AML-193 (cell line): ENCODE results near the gene PDE4B.

ENCODE experiments used
- DNase-seq, 2 experiments: peaks; one replicate each; lab custom pipeline; 2025; lab: John Stamatoyannopoulos, UW

The PDE4B gene

DNA sequence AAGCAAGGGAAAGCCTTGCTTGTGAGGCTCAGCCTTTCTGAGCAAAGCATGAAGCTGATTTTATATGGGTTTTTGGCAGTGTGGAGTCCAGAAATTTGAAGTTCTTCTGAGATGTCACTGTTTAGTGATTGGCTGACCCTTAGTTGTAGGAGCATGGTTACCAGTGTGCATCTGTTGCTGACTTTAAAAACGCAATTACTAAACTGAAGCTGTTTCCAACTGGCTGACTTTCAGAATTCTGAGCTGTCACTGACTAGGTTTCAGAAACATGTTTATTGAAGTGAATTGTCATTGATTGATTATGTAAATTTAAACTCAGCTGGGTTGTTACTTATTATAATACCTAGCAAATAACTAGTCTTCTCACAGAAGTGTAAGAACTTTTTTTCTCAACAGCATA lies 89.4 kb downstream of the PDE4B start:
- DNase-seq: no peak

DNA sequence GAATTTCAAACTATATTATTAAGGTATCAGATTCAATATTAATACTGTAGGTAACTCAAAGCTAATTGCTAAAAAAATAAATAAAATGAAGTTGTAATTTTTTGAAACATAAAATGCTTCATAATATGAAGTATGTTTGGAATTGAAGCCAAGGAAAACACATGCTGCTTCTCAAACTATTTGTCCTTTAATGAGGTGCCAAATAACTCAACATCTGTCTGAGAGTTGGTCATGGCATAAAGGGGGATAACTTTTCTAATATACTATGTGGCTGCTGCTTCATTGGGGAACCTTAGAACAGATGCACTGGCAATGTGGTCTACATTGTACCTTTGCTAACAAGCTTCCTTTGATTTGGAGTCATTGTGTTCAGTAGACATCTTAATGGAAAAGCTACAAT lies 96.7 kb downstream of the PDE4B start:
- DNase-seq: no peak

DNA sequence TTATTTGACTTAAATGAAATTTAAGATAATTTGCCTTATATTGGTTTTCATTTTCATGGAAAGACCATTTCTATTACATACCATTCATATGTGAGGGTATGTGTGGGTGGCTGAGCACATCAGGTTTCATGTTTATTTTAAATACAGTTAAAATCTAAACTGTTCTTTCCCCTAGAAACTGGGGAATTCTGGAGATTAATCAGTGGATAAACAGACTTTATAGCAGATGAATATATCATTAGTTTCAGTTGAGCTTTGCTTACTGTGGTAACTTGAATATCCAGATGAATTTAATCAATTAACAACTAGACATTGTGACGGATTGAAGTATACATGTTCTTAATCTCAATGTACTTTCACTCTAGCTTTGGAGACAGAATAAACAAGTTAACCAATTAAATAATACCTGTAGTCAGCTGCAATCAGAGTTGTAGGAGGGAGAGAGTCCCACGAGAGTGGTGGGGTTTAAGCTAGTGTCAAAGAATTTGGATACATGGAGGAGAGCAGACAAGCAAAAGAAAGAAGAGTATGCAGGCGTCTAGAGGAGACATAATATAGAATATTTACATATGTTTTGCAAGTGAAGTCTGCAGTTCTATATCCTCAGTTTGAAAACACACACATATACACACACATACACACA lies 97.6 kb downstream of the PDE4B start:
- no peak for DNase-seq

DNA sequence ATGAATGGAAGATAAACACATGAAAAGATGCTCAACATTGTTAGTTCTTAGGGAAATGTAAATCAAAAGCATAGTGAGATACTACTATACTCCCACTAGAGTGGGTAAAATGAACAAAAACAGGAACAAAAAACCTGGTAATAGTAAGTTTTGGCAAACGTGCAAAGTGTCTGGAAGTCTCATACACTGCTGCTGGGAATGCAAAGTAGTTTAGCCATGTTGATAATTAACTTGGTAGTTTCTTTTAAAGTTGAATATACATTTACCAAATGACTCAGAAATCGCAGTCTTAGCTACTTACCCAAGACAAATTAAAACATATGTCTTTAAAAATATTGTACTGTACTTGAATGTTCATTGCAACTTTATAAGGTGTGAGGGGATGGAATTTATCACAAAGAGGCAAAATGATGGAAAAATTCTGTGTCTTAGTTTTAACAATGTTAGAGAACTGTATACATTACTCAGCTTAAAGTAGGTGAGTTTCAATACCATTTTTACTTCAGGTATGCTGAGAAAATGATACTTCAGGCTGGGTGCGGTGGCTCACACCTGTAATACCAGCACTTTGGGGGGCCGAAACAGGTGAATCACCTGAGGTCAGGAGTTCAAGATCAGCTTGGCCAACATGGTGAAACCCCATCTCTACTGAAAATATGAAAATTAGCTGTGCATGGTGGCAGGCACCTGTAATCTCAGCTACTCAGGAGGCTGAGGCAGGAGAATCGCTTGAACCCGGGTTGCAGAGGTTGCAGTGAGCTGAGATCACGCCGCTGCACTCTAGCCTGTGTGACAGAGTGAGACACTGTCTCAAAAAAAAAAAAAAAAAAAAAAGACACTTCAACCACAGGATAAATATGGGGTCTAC lies 102.3 kb downstream of the PDE4B start:
- DNase-seq: no peak

DNA sequence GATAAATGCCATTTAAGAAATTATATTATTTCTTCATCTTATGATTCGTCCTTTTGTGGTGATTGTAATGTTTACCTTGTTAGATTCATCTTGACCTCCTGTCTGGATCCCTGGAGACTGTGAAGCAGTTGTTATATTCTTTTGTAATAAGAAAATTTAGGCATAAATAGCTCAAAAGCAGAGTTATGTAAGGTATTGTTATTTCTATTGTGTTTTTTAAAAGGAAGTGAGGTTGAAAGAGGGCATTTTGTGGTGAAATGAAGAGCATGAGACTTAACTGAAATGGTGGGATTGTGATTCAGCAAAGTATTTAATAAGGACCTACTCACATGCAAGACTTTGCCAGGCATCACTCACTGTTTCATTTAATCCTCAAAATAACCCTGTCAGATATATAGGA lies 104.0 kb downstream of the PDE4B start:
- DNase-seq: no peak

DNA sequence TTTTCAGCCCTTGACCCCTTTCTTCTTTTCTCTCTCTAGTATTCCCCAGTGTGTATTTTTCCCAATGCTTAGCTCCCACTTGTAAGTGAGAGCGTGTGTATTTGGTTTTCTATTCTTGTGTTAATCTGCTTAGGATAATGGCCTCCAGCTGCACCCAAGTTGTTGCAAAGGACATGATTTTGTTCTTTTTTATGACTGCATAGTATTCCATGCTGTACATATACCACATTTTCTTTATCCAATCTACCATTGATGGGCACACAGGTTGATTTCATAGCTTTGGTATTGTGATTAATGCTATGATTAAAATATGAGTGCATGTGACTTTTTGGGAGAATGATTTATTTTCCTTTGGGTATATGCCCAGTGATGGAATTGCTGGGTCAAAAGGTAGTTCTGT lies 104.8 kb downstream of the PDE4B start:
- DNase-seq: no peak

DNA sequence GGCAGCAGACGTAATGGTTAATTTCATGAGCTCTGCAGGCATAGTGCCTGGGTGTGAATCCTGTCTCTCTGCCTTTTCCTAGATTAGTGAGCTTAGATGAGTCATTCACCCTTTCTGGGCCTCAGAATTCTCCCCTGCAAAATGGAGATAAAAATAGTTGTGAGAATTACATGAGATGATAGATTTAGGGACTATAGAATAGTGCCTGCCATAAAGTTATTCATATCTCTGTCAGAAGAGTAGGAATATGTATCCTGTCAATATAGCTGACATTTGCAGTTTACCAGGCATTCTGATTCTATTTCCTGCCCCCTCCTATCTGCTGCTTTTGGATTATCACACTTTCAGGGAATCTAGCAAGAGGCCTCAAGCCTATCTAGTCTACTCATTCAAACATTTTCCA lies 112.0 kb downstream of the PDE4B start:
- DNase-seq: no peak

DNA sequence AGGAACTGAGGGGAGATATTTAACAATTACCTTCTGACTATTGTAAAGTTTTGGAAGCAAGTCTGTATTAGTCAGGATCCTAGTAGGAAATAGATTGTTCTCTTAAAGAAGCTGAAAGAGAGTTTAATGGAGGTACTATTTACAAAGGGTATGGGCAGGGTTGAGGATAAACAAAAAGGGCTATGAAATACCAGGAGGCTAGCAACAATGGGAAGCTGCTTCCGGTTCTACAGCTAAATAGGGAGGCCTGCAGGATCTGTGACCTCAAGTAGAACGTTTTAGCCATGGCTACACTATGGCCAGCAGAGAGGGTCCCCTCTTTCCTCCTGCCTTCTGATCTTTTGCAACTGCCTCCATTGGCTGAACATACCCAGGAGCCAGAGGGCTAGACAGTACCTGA lies 117.7 kb downstream of the PDE4B start:
- DNase-seq: no peak

DNA sequence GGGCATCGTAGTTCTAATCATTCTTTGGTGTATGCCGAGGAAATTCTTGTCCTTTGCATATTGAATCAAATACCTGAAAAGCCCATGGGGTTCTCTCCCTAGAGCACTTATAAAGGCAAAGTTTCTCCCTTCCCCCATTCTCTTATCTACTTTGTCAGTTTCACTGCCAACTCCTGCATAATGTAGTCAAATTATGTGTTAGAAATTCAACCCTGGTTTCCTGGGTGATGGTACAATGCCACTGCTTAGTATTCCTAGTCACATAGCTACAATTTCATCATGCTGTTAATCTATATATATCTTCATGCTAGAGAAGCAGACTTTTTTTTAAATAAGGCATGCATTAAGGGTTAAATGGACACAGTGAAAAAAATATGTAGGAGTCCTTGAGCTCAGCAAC lies 119.0 kb downstream of the PDE4B start:
- no peak for DNase-seq

DNA sequence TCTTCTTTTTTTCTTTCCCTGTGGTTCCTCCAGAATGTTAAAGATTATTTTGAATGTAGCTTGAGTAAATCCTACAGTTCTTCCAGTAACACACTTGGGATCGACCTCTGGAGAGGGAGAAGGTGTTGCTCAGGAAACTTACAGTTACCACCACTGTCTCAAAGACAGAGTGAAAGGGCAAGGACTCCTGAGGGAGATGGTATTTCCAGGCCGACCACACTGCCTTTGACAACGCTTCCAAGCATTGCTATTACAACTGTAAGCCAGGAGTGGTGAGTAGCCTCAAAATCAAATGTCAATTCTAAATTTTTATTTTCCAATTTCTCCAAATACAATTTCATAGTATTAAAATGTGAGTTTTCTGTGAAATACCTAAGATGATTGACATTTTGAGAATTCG lies 125.9 kb downstream of the PDE4B start:
- DNase-seq: no peak

DNA sequence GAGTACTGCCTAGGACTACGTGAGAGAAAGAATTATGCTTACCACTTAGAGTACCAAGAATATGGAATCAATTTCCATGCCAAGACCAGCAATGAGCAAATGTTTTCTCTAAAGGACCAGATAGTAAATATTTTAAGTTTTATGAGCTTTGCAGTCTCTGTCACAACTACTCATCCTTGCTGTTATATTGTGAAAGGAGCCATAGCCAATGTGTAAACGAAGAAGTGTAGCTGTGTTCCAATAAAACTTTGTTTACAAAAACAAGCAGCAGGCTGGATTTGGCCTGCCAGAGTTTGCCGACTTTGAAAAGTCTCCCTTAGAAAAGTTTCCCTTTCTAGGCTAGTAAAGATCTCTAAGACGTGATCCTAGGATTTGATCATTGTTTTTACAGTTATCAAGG lies 128.8 kb downstream of the PDE4B start:
- DNase-seq: no peak

DNA sequence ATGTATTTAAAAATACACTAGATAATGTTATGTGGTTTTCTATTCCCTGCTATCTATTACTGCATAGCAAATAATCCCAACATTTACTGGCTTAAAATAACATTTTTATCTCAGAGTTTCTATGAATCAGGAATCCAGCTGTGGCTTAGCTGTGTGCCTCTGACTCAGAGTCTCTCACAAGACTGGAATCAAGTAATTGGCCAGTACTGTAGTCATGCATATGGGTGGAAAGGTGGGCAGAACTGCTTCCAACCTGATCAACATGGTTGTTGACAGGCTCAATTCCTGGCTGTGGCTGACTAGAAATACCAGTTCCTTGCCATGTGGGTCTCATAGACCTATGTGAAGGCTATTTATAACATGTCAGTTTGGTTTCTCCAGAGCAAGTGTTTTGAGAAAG lies 131.8 kb downstream of the PDE4B start:
- no peak for DNase-seq

DNA sequence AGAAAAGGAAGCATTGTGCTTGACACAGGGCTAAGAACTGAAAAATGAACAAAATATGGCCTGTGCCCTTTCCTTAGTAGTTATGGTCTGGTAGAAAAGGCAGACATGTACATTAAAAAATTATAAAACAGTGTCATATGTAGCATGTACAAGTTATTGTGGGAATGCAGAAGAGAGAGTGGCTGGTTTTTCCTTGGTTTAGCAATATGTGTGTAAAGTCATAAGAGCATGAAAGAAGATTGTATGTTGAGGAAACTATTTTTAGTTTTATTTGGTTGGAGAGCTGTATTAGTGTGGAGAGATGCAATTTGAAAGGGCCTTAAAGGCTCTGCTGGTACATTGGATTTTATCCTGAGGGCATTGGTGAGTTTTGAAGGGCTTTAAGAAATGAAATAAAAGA lies 145.8 kb downstream of the PDE4B start:
- DNase-seq: no peak

DNA sequence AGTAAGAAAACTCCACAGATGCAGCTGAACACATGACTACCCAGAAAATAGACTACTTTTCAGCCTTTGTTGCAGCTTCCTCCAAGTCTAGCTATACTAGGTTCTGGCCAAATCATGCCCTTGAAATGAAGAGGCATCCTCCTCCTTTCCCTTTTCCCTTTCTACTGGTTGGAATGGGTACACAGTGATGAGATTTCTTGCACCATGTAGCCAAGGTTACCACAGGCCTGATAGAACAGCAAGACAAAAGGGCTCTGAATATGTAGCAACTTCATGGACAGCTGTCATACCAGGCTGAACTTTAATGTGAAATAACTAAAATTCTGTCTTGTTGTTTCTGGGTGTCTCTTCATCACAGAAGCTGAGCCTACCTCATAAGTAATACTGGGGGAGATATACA lies 146.5 kb downstream of the PDE4B start:
- DNase-seq: no peak

DNA sequence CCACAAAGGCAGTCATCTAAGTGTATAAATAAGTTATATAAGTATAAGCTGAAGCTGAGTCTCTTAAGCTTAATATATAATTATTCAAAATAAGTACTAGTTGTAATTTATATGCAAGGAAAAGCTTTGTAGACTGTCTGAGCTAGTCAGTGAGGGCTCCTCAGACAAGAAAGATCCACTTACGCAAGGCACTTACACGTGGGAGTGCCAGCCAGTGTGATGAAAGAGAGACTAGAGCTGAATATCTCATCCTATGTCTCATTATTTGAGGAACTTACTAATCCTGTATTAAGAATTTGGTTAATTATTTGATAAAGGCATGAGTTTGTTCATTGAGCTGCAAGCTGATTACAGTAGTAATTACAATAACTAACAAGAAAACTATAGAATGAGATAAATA lies 146.9 kb downstream of the PDE4B start:
- DNase-seq: peak; percentile 77 to 82

DNA sequence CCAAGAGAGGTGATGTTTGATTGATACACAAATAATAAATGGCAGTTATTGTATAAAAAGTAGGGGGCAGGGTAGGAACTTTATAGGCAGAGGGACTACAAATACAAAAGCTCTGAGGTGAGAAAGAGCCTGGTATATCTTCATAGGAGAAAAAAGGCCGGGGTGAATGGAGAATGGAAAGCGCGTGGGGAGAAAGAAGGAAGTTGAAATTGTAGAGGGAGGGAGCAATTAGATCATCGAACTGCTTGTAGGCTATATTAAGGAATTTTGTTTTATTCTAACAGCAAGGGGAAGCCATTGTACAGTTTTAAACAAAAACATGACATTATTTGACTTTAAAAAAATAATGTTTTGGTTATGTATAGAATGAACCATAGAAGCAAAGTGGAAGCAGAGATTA lies 147.4 kb downstream of the PDE4B start:
- no peak for DNase-seq

DNA sequence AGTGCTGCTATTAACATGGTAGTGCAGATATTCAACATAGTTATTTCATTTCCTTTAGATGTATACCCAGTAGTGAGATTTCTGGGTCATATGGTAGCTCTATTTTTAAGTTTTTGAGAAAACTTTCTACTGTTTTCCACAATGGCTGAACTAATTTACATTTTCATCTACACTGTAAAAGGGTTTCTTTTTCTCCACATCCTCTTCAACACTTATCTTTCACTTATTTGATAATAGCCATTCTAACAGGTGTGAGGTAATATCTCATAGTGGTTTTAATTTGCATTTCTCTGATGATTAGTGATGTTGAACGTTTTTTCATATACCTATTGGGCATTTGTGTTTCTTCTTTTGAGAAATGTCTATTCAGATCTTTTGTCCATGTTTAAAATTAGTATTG lies 149.8 kb downstream of the PDE4B start:
- DNase-seq: no peak

DNA sequence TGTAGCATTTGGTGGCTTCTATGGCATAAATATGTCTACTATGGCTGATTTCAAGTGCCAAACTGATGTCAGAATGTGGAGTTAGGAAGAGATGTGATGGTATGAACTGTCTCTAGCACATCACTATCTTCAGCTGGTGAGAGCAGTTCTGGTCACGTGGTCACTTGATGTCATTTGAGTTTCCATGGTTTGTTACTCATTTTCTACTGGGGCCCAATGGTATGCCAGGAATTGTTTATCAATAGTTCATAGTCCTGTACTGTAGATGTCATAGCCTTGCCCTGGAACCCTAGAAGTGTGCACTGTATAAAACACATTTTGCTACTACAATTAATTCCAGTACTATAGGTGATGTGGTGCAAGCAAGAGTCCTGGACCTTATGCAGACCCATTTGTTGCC lies 153.7 kb downstream of the PDE4B start:
- no peak for DNase-seq

DNA sequence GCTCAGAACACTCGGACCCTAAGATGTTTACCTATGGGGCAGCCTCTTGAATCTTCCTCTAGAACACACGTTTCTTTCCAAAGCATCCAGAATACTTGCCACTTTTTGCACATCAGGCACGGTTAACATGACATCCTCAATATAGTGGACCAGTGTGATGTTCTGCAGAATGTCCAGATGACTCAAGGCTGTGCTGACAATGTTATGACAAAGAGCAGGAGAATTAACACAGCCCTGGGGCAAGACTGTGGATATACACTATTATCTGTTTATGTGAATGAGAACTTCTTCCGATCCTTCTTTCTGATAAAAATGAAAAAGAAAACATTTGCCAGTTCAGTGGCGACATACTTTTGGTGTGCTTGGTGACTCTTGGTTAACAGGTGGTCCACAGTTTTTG lies 154.3 kb downstream of the PDE4B start:
- DNase-seq: no peak

DNA sequence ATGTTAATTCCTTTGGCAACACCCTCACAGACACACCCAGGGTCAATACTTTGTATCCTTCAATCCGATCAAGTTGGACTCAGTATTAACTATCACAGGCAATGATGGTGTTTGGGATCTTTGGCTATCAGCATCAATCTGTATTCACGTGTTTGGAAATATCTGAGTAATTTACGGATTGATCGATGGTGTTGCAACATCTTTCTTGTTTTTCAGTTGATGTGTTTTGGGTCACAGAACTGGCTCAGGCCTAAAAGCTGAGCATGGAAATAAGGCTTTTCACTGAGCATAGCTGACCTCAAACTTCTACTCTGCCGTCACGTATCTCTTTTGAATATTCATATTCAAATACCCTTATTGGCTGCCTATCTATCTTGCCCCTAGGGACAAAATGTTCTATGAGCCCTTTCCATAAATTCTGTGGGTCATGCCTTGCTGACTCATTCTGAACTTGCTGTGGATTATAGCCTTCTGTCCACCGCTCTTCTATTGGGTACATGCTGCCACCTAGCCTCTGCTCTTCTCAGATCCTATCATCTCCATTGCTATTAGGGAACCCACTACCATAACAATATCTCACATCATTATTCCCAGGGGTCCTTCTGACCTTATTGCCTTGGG lies 156.0 kb downstream of the PDE4B start:
- no peak for DNase-seq

DNA sequence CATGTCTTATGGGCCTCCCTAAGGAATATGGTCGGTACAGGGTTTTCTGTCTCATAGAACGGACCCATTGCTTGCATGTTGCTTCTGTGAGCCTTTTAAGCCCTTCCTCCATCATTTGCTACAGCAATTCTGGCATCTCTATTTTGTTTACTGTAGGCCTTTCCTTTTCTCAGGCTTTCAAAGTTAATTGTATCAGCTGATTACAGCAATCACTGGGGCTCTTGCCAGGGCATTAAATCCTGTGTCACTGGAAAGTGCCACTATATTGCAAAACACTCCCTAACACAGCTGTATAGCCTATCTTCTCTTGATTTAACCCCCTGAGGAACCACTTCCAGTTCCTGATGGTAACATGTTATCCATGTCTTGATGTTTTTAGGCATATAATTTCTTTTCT lies 156.5 kb downstream of the PDE4B start:
- no peak for DNase-seq

DNA sequence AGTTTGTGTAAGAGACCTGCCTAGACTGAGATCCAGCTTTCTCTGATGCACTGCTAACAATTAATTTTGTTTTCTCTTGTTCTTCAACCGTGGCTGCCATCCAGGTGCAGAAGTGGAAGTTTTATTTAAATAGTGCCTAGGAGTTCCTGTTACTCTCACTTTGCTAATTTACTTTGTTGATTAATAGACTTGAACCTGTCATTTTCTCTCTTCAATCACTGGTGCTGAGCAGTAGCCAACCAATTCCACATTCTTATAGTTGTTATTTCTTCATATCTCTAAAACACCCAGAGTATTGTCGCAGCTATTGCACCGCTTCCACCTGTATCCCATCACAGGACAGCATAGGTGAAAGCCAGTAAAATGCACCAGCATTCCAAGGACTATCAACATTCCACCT lies 157.2 kb downstream of the PDE4B start:
- DNase-seq: no peak

DNA sequence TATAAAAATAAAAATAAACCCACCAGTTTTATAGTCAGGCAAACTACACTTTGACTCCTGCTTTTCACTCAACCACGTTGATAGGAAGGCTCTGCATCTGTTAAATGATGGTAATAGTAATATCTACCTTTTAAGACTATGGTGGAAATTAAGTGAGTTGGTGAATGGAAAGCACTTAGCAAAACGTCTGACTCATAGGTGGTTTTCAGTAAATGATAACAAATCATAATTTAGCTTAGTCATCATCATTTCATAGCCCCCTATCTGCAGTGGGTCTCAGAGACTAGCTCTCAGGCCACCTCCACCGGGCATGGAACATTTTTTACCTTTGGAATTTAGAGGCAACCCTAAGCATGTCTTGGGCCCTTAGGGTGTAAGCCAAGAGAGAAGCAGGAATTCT lies 160.0 kb downstream of the PDE4B start:
- no peak for DNase-seq
